Adrenal gland (tissue), 5 donors: ENCODE results near the gene TOX2.

Source experiments
- POLR2A ChIP-seq, 2 donors: fragments of 450-650 bp; IDR thresholded peaks; one replicate each; pipeline ENCODE4 v1.6.1; 2017; ENCODE audit warnings: antibody characterized with exemption in 2 of 2, mild to moderate bottlenecking in 2 of 2, moderate library complexity in 1 of 2
- TF ChIP-seq, protein P1 (sequence below), 6 experiments: fragments of 450-650 bp in 4 of 6; fragments of 200-600 bp in 2 of 6; sonication (generic) in 1 of 6; IDR thresholded peaks; 1 replicate in 5 of 6; 2 replicates in 1 of 6; pipeline versions ENCODE4 v1.5.1 to v1.8.0; 2016 to 2021; ENCODE audit warnings: antibody characterized with exemption in 6 of 6, mild to moderate bottlenecking in 2 of 6, moderate library complexity in 1 of 6
- donor health status: DM: no; HTN: no; CAD: no.

DNA sequence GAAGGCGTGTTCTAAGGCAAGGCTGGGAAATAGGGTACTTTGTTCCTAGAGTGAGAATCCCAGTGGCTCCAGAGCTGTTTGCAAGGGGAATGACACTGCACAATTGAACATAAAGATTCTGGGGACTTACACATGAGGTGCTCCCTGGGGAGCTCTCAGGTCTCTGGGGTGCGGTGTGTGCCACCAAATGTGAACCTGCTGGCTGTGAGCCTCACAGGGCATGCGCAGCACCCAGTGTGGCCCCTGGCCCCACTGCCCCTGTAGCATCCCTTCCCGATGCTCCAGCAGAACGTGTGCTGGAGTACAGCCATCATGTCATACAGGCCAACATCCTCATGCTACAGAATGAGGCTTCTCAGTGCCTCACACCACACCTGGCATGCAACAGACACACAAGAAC lies 68.2 kb downstream of the TOX2 start:
- TF ChIP-seq, protein P1, sequence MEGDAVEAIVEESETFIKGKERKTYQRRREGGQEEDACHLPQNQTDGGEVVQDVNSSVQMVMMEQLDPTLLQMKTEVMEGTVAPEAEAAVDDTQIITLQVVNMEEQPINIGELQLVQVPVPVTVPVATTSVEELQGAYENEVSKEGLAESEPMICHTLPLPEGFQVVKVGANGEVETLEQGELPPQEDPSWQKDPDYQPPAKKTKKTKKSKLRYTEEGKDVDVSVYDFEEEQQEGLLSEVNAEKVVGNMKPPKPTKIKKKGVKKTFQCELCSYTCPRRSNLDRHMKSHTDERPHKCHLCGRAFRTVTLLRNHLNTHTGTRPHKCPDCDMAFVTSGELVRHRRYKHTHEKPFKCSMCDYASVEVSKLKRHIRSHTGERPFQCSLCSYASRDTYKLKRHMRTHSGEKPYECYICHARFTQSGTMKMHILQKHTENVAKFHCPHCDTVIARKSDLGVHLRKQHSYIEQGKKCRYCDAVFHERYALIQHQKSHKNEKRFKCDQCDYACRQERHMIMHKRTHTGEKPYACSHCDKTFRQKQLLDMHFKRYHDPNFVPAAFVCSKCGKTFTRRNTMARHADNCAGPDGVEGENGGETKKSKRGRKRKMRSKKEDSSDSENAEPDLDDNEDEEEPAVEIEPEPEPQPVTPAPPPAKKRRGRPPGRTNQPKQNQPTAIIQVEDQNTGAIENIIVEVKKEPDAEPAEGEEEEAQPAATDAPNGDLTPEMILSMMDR (IDR thresholded peaks at IDR 0.05), result no peak
- TF ChIP-seq POLR2A (IDR thresholded peaks at IDR 0.05), result no peak
